ENCODE data around the gene C10orf90. TPM values are rescaled to one million over a fixed set of nuclear protein-coding genes. Genes with fewer than 3 reads are reported as not detected.
"Not testable (repeated sequence)": the region's sequence is repeated elsewhere in the genome, so short reads cannot be mapped to it uniquely, and the experiment has no call there.

The C10orf90 gene
- total RNA-seq, 1 experiment from 2014 or later = not detected

DNA sequence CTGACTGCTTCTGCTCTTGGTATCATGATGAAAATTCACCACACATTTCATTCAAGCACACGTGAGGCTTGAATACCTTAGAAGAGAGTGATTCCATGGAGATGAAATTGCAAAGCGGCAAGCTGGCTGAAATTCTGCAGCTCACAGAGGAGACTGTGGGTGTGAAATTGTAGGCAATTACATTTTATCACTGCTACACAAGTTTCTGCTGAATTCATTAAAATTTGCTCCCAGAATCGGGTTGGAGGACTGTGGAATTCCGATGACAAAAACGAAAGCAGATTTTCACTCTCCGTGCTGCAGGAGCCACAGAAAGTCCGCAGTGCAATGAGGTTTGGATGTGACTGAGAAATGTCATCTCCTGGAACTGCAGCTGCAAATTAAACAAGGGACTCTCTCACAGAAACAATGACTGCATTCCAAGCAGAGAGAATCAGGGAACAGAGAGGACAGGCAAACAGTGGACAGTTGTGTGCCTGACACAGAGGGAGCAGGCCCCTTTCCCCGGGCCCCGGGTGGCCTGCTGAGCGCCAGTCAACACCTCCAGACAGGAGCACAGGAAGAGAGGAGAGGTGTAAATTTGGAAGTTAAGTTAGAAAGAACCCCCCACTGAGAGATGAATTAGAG lies 109.1 kb downstream of the C10orf90 start:
- no peaks in the 10 kb centered on the region for H3K36me3 Mint-ChIP-seq (ENCODE audit: insufficient read depth, unreplicated experiment)
- H3K27me3 Mint-ChIP-seq (ENCODE audit: insufficient read depth, unreplicated experiment) = no peaks in the 10 kb centered on the region
- POLR2A ChIA-PET = interaction anchor here (0.8 kb wide), 1 partner anchor 8 kb away, joined by 4 read pairs; no protein-coding TSS in a partner anchor
- H3K4me1 Mint-ChIP-seq (ENCODE audit: insufficient read depth, unreplicated experiment) = no peaks in the 10 kb centered on the region
- no peaks in the 10 kb centered on the region for H3K9me3 Mint-ChIP-seq (ENCODE audit: unreplicated experiment)
- no peak for TF ChIP-seq CTCF (IDR thresholded peaks at IDR 0.05; ENCODE audit: unreplicated experiment)
- H3K27ac Mint-ChIP-seq (ENCODE audit: low read depth, unreplicated experiment) = no peak overlapping the region
- no TSS peak for BruUV-seq (replicated peaks)
- H3K4me3 Mint-ChIP-seq (ENCODE audit: unreplicated experiment) = no peak overlapping the region
- no peak for DNase-seq (ENCODE audit: unreplicated experiment)
- CTCF ChIA-PET = interaction anchor here (0.6 kb wide), 2 partner anchors 800 to 1293 kb away, joined by 3 read pairs; no protein-coding TSS in a partner anchor
- intact Hi-C loops (cut with micrococcal nuclease) = no loop called here

DNA sequence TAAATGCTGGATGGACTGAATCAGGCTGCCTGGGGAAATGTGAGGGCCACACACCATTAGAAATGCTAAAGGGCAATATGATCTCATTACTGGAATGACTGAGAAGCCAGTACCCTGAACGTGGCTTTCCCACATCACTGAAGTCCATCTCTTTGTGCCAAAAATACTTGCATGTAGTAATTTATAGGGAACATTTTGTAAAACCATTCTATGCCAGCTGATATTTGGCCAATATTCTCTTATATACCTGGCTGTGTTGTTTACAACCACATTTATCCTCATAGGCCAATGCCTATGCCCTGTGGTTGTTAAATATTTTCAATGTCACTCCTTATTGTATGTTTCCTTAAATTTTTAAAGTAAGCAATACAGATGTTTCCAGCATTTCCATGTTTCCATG lies 111.6 kb downstream of the C10orf90 start:
- H3K27me3 Mint-ChIP-seq (ENCODE audit: insufficient read depth, unreplicated experiment) = no peaks in the 10 kb centered on the region
- no peak for DNase-seq (ENCODE audit: unreplicated experiment)
- BruUV-seq (replicated peaks) = no TSS peak
- no peaks in the 10 kb centered on the region for H3K9me3 Mint-ChIP-seq (ENCODE audit: unreplicated experiment)
- H3K4me3 Mint-ChIP-seq (ENCODE audit: unreplicated experiment) = no peak overlapping the region
- ChIA-PET CTCF (no interaction called here), POLR2A (no interaction called here)
- no peaks in the 10 kb centered on the region for H3K4me1 Mint-ChIP-seq (ENCODE audit: insufficient read depth, unreplicated experiment)
- no peak for TF ChIP-seq CTCF (IDR thresholded peaks at IDR 0.05; ENCODE audit: unreplicated experiment)
- H3K27ac Mint-ChIP-seq (ENCODE audit: low read depth, unreplicated experiment) = no peak overlapping the region
- H3K36me3 Mint-ChIP-seq (ENCODE audit: insufficient read depth, unreplicated experiment) = no peaks in the 10 kb centered on the region
- intact Hi-C loops (cut with micrococcal nuclease) = no loop called here

- Mint-ChIP-seq H3K4me3 (ENCODE audit: unreplicated experiment) (no peak overlapping the region), H3K27ac (ENCODE audit: low read depth, unreplicated experiment) (no peak overlapping the region), H3K36me3 (ENCODE audit: insufficient read depth, unreplicated experiment) (no peaks in the 10 kb centered on the region), H3K9me3 (ENCODE audit: unreplicated experiment) (no peaks in the 10 kb centered on the region), H3K27me3 (ENCODE audit: insufficient read depth, unreplicated experiment) (peaks cover 3% of the 10 kb centered on the region), H3K4me1 (ENCODE audit: insufficient read depth, unreplicated experiment) (no peaks in the 10 kb centered on the region)
- CTCF ChIA-PET = no interaction called here
- no TSS peak for BruUV-seq (replicated peaks)
- no peak for TF ChIP-seq CTCF (IDR thresholded peaks at IDR 0.05; ENCODE audit: unreplicated experiment)
- POLR2A ChIA-PET = no interaction called here
- no peak for DNase-seq (ENCODE audit: unreplicated experiment)
- intact Hi-C loops (cut with micrococcal nuclease) = no loop called here
These were observed 119.3 kb downstream of the C10orf90 start for GRCh38 chr10:126551202-126551601.

- H3K27me3 Mint-ChIP-seq (ENCODE audit: insufficient read depth, unreplicated experiment); H3K9me3 Mint-ChIP-seq (ENCODE audit: unreplicated experiment); H3K36me3 Mint-ChIP-seq (ENCODE audit: insufficient read depth, unreplicated experiment); intact Hi-C loops (cut with micrococcal nuclease); BruUV-seq (replicated peaks); H3K27ac Mint-ChIP-seq (ENCODE audit: low read depth, unreplicated experiment); H3K4me3 Mint-ChIP-seq (ENCODE audit: unreplicated experiment); POLR2A ChIA-PET; H3K4me1 Mint-ChIP-seq (ENCODE audit: insufficient read depth, unreplicated experiment): not testable (repeated sequence)
- DNase-seq (ENCODE audit: unreplicated experiment) = peak; percentile 14
- CTCF ChIA-PET = interaction anchor here (0.6 kb wide), 1 partner anchor 47 kb away, joined by 3 read pairs; no protein-coding TSS in a partner anchor
These were observed 119.9 kb downstream of the C10orf90 start for GRCh38 chr10:126550586-126550985.
